HL-60/S4 (cell line): ENCODE measurements around the gene FPR2.

ENCODE experiments used
- in situ Hi-C: fragments of 300-500 bp; cut with MboI; formaldehyde crosslinking; loops from 2 replicates; pipeline ENCODE4 v1.14.3; 2022; ENCODE audit warnings: low sequenced_read_pairs

FPR2 gene

GRCh38 chr19:51739466-51740213, 21.3 kb upstream of the FPR2 start:
- in situ Hi-C loops, result no loop called here

DNA sequence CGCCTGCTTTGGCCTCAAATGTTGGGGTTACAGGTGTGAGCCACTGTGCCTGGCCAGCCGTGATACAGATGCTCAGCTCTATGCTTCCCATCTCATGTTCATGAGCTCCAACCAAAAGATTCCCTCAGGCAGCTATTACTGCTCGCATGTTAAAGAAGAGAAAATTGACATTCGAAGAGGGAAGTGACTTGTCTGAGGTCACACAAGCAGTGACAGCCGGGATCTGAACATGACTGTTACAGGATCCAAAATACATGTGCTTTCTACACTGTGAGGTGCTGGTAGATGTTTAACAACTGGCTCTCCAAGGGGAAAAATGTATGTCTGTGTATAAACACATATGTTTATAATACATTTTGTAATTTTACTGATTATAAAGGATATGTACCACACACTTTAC, 20.6 kb upstream of the FPR2 start:
- in situ Hi-C loops, result no loop called here

DNA sequence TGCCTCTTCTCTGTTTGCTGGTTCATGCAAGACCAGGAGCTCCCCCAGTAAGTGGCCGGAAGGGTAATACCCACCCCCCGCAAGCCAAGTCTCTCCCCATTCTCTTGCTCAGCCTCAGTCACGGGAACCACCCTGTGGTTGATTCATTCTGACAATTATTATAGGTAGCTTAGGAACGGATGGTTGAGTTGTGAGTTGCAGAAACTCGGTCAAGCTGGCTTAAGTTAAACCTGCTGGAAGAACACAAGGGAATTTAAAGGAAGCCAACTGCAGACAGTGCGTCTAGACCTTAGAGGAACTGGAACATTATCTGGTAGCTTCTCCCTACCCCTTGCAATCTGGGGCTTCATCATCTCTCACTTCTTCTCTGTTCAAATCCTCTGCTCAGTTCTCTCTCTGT, 18.2 kb upstream of the FPR2 start:
- in situ Hi-C loops, result no loop called here

GRCh38 chr19:51743405-51743804, 17.6 kb upstream of the FPR2 start:
- in situ Hi-C loops, result no loop called here

- in situ Hi-C loops, result no loop called here
These were observed 14.2 kb upstream of the FPR2 start for GRCh38 chr19:51746731-51747130.

DNA sequence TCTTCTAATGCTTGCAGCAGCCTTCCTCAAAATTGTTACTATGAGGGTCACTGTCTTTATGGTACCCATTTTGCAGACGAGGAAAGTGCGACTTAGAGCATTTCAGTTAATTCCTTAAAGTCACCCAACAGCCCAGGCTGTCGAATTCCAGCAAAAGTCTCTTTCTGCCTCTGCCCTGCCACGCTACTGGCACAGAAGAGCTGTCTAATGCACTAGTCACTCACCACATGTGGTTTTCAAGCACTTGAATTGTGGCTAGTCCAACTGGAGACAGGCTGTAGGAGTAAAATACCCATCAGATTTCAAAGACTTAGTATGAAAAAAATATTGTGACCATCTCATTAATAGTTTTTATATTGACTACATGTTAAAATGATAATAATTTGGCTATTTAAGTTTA, 11.0 kb upstream of the FPR2 start:
- in situ Hi-C loops, result no loop called here

GRCh38 chr19:51750400-51751094, 10.4 kb upstream of the FPR2 start:
- in situ Hi-C loops, result no loop called here

DNA sequence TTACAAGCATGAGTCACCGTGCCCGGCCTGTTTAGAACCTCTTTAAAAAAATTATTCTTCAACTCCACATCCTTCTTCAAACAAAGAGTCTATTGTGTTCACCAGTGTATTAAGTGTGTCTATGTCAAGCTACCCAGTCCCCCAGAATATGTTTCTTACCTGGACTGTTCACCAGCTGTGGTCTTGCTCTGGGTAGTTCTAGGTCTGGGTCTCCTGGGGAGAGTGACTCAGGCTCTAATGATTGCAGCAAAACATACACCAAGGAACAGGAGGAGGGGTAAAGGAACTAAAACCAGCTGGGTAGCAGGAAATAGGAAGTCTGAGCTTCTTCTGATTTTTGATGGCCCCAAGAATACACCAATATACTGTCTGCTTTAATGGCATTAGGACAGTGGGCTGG, 9.3 kb upstream of the FPR2 start, which contains the start of gene FPR1:
Gene FPR1, minus strand, starts transcription at position 224 of the 400 bp plus-strand sequence. CDS start 4,884 bp downstream, outside the sequence.
- in situ Hi-C loops, result no loop called here

- in situ Hi-C loops, result no loop called here
These were observed 6.9 kb upstream of the FPR2 start for GRCh38 chr19:51754109-51754508.

DNA sequence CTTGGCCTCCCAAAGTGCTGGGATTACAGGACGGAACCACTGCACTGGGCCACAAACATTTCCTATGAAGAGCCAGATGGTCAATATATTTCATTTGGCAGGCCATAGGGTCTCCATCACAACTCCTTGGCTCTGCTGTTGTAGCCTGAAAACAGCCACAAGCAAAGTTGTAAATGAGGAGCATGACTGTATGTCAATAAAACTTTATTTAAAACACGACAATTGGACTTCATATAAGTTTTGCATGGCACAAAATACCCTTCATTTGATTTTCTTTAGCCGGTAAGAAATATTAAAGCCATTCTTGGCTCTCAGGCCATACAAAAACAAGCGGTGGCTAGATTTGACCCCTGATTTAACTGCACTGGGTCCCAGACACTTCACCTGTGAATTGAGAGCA, 6.2 kb upstream of the FPR2 start:
- in situ Hi-C loops, result no loop called here

DNA sequence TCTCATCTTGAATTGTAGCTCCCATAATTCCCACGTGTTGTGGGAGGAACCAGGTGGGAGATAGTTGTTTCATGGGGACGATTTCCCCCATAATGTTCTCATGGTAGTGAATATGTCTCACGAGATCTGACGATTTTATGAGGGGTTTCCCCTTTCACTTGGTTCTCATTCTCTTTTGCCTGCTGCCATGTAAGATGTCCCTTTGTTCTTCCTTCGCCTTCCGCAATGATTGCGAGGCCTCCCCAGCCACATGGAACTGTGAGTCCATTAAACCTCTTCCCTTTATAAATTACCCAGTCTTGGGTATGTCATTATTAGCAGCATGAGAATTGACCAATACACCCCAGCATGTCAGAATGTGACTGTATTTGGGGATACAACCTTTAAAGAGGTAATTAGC, 5.4 kb upstream of the FPR2 start:
- in situ Hi-C loops, result no loop called here

- in situ Hi-C loops, result no loop called here
These were observed 716 bp downstream of the FPR2 start for GRCh38 chr19:51761696-51762095.

DNA sequence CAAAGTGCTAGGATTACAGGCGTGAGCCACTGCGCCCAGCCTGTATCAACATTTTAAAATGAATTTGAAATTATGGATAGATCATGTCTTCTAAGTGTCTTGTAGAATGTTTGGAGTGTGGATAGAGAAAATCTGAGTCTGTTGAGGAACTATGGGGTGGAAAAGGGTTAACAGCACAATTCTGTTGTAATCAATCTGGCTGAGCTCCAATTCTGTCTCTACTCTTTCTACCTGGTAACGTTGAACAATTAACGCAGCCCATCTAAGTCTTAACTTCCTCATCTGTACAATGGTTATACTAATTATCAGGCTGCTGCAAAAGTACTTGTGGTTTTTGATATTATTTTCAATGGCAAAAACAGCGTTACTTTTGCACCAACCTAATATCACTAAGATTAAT, 4.1 kb downstream of the FPR2 start:
- in situ Hi-C loops, result no loop called here

- in situ Hi-C loops, result no loop called here
These were observed 5.5 kb downstream of the FPR2 start for GRCh38 chr19:51766461-51766860.

- in situ Hi-C loops, result no loop called here
These were observed 10.6 kb downstream of the FPR2 start for GRCh38 chr19:51771376-51772130.

DNA sequence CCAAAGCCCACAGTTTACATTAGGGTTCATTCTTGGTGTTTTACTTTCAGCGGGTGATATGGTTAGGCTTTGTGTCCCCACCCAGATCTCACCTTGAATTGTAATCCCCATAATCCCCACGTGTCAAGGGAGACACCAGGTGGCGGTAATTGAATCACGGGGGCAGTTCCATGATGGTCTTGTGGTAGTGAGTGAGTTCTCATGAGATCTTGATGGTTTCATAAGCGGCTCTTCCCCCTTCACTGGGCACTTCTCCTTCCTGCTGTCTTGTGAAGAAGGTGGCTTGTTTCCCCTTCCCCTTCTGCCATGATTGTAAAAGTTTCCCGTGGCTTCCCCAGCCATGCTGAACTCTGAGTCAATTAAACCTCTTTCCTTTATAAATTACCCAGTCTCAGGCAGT, 12.0 kb downstream of the FPR2 start:
- in situ Hi-C loops, result no loop called here

GRCh38 chr19:51776561-51776960, 15.6 kb downstream of the FPR2 start:
- in situ Hi-C loops, result loop anchor here (5.0 kb wide), 1 partner anchor 119 kb away; no protein-coding TSS in a partner anchor

DNA sequence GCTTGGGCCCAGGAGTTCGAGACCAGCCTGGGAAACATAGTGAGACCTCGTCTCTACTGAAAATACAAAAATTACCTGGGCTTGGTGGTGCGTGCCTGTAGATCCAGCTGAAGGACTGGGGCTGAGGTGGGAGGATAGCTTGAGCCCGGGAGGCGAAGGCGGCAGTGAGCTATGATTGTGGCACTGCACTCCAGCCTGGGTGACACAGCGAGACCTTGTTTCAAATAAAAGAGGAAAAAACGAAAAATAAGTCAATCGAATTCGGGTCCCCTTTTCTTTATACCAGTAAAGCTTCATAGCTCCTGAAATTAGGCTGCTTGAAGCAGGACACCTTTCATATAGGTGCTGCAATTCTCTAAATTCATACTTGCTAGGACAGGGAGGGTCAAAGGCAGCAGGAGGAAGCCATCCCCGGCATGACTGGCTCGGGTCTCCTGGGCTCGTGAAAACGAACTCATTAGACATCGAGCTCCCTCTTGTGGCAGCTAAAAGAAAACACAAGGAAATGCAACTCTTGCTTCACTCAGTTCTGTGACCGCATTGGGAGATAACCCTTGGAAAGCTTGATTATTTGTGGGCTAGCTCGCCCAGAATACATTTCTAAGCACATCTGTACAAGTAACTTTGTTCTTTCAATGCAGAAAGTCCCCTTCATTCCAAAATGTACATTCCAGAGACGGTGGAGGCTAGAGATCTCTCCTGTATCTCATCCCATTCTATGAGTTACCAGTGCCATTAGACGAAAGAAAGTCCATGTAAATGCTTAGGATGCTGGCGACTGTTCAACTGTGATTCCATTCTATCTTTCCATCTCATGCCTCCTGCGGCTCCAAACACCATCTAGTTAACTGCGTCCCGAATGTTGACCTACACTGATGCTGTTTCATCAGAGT, 16.8 kb downstream of the FPR2 start:
- in situ Hi-C loops, result loop anchor here (5.0 kb wide), 1 partner anchor 121 kb away; no protein-coding TSS in a partner anchor

DNA sequence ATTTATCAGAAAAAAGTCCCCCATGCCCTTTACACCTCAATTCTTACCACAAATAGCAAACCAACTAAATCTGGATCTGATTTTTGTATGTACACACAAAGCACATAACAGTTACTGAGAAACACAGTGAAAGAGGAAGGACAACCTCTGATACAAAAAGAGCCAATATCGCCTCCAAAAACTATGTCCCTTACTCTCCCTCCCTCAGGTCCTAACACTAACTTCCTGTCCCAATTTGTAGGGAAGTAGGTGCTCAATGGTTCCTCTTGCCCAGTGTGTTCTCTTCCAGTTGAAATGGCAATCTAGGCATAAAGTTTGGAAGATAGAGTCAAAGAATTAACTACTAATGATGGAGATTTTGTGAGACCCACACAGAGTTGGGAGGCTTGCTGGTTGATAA, 18.2 kb downstream of the FPR2 start:
- in situ Hi-C loops, result loop anchor here (5.0 kb wide), 1 partner anchor 122 kb away; no protein-coding TSS in a partner anchor

GRCh38 chr19:51779703-51780102, 18.7 kb downstream of the FPR2 start:
- in situ Hi-C loops, result loop anchor here (5.0 kb wide), 1 partner anchor 122 kb away; no protein-coding TSS in a partner anchor
